Measurements from ENCODE around the gene SRGAP3.

Gene SRGAP3

DNA sequence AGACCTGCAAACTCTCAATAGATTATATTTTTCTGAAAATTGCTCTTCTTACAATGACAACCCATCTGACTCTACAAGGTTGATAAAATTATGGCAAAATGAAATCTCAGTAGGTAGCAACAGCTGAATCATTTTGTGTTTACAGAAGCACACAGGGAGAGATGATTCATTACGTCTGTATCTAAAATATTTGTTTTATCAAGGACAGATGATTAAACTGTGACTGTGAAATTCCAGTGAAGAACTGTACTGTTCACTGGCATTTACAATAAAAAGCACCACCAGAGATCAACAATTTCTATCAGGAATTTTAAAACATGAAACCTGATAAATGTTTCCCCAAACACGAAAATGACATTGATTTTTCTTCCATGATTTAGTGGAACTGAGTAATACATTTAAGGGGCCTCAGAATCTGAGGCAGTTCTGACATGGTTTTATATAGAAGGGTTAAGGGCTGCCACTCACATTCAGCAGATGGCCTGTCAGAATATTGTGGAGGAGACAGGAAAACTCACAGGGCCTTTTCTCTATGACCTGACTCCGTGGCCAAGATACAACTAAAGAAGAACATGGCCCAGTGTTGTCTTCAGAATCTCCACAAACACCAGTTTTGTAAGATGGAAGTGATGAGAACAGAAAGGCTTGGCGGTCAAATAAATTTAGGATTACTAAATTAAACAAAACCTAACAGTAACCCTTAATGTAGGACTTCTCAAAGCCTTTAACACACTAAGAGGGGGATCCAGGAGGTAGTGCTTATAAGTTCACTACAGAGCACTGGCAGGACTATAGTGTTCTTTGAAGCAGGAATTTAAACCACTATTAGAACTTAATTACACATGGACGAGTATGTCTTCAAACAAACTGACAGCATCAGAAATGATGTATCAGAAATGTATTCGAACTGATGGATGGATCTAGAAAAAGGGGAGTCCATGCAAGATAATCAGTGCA lies 312.1 kb downstream of the SRGAP3 start:
- Histone ChIP-seq H3K9ac (ENCODE audit: low read length) (no peak overlapping the region), H3K9me2 (ENCODE audit: low read depth, low read length) (no peaks in the 10 kb centered on the region), H3K4me1 (ENCODE audit: insufficient read depth, low read length, severe bottlenecking) (no peaks in the 10 kb centered on the region), H2AFZ (ENCODE audit: low read length) (no peak overlapping the region), H3K4me2 (ENCODE audit: low read length) (no peak overlapping the region), H3K4me3 (ENCODE audit: low read depth, low read length, poor library complexity, severe bottlenecking) (no peak overlapping the region), H3K27ac (ENCODE audit: low read depth, low read length, poor library complexity, severe bottlenecking) (no peak overlapping the region), H3K79me2 (ENCODE audit: insufficient read depth, low read length) (no peaks in the 10 kb centered on the region), H3K9me3 (ENCODE audit: low read length) (no peaks in the 10 kb centered on the region), H3K36me3 (ENCODE audit: insufficient read depth, low read length) (peaks cover 75% of the 10 kb centered on the region), H3K27me3 (ENCODE audit: insufficient read depth, low read length) (no peaks in the 10 kb centered on the region), H4K20me1 (ENCODE audit: insufficient read depth, low read length) (no peaks in the 10 kb centered on the region), H3F3A (ENCODE audit: insufficient read depth, low read length) (no peaks in the 10 kb centered on the region)
- TF ChIP-seq, protein P1, sequence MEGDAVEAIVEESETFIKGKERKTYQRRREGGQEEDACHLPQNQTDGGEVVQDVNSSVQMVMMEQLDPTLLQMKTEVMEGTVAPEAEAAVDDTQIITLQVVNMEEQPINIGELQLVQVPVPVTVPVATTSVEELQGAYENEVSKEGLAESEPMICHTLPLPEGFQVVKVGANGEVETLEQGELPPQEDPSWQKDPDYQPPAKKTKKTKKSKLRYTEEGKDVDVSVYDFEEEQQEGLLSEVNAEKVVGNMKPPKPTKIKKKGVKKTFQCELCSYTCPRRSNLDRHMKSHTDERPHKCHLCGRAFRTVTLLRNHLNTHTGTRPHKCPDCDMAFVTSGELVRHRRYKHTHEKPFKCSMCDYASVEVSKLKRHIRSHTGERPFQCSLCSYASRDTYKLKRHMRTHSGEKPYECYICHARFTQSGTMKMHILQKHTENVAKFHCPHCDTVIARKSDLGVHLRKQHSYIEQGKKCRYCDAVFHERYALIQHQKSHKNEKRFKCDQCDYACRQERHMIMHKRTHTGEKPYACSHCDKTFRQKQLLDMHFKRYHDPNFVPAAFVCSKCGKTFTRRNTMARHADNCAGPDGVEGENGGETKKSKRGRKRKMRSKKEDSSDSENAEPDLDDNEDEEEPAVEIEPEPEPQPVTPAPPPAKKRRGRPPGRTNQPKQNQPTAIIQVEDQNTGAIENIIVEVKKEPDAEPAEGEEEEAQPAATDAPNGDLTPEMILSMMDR (IDR thresholded peaks at IDR 0.05; ENCODE audit: low read length) = no peak
- no peak for TF ChIP-seq EZH2 (IDR thresholded peaks at IDR 0.05; ENCODE audit: borderline replicate concordance, low read length)

DNA sequence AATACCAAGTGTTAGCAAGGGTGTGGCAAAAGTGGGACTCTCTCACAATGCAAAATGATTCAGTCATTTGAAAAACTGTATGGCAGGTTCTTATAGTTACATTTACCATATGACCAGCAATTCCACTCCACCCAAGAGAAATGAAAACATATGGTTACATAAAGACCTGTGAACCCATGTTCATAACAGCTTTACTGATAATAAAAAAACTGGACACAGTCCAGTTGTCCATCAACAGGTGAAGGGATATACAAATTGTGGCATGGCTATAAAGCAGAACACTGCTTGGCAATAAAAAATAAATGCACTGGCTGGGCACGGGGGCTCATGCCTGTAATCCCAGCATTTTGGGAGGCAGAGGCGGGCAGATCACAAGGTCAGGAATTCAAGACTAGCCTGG lies 316.9 kb downstream of the SRGAP3 start:
- TF ChIP-seq, protein P1 (IDR thresholded peaks at IDR 0.05; ENCODE audit: low read length) = no peak
- no peak for TF ChIP-seq EZH2 (IDR thresholded peaks at IDR 0.05; ENCODE audit: borderline replicate concordance, low read length)
- Histone ChIP-seq H3K4me3 (ENCODE audit: low read depth, low read length, poor library complexity, severe bottlenecking) (no peak overlapping the region), H3K9me2 (ENCODE audit: low read depth, low read length) (no peaks in the 10 kb centered on the region), H3K36me3 (ENCODE audit: insufficient read depth, low read length) (peaks cover 49% of the 10 kb centered on the region), H4K20me1 (ENCODE audit: insufficient read depth, low read length) (no peaks in the 10 kb centered on the region), H3F3A (ENCODE audit: insufficient read depth, low read length) (no peaks in the 10 kb centered on the region), H2AFZ (ENCODE audit: low read length) (no peak overlapping the region), H3K4me1 (ENCODE audit: insufficient read depth, low read length, severe bottlenecking) (peaks cover 9% of the 10 kb centered on the region), H3K79me2 (ENCODE audit: insufficient read depth, low read length) (no peaks in the 10 kb centered on the region), H3K27ac (ENCODE audit: low read depth, low read length, poor library complexity, severe bottlenecking) (no peak overlapping the region), H3K27me3 (ENCODE audit: insufficient read depth, low read length) (no peaks in the 10 kb centered on the region), H3K9ac (ENCODE audit: low read length) (no peak overlapping the region), H3K9me3 (ENCODE audit: low read length) (no peaks in the 10 kb centered on the region), H3K4me2 (ENCODE audit: low read length) (no peak overlapping the region)

DNA sequence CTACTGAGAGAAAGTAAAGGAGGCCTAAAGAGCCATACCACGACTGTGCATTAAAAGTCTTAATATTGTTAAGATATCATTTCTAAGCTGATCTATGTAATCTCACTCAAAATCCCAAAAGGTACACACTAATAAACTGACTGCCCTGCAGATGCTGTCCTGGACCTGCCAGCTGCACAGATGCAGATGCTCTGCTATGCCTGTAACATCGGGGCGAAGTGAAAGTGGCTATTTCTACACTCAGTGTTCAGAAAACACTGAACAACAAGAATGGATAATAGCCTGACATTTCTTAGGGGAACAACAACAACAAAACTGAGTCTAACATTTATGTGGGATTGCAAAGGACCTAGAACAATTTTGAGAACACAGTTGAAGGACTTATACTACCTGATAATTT lies 318.1 kb downstream of the SRGAP3 start:
- H3K4me2 ChIP-seq (ENCODE audit: low read length) = peak overlapping the region; percentile 57
- H3F3A ChIP-seq (ENCODE audit: insufficient read depth, low read length) = no peaks in the 10 kb centered on the region
- no peaks in the 10 kb centered on the region for H3K9me3 ChIP-seq (ENCODE audit: low read length)
- no peak for TF ChIP-seq EZH2 (IDR thresholded peaks at IDR 0.05; ENCODE audit: borderline replicate concordance, low read length)
- TF ChIP-seq, protein P1 (IDR thresholded peaks at IDR 0.05; ENCODE audit: low read length) = no peak
- H3K9me2 ChIP-seq (ENCODE audit: low read depth, low read length) = no peaks in the 10 kb centered on the region
- no peak overlapping the region for H2AFZ ChIP-seq (ENCODE audit: low read length)
- no peaks in the 10 kb centered on the region for H3K79me2 ChIP-seq (ENCODE audit: insufficient read depth, low read length)
- peaks cover 41% of the 10 kb centered on the region for H3K36me3 ChIP-seq (ENCODE audit: insufficient read depth, low read length)
- H3K27me3 ChIP-seq (ENCODE audit: insufficient read depth, low read length) = no peaks in the 10 kb centered on the region
- no peaks in the 10 kb centered on the region for H4K20me1 ChIP-seq (ENCODE audit: insufficient read depth, low read length)
- peak overlapping the region; percentile 22; the same call in 1 of the 2 replicates for H3K9ac ChIP-seq (ENCODE audit: low read length)
- H3K4me1 ChIP-seq (ENCODE audit: insufficient read depth, low read length, severe bottlenecking) = peaks cover 9% of the 10 kb centered on the region
- H3K4me3 ChIP-seq (ENCODE audit: low read depth, low read length, poor library complexity, severe bottlenecking) = peak overlapping the region; percentile 15
- H3K27ac ChIP-seq (ENCODE audit: low read depth, low read length, poor library complexity, severe bottlenecking) = no peak overlapping the region
